Muscle layer of colon (tissue), 2 donors: ENCODE data around the gene OCLN.
"Not testable (repeated sequence)": the region's sequence is repeated elsewhere in the genome, so short reads cannot be mapped to it uniquely, and the experiment has no call there.

ENCODE experiments used
- H3K27ac ChIP-seq: one replicate; pipeline ENCODE4 v1.7.0; 2013; ENCODE audit warnings: low read depth, mild to moderate bottlenecking, low read length, moderate library complexity
- H3K27me3 ChIP-seq, 2 donors: one replicate each; pipeline ENCODE4 v1.7.0; 2013; ENCODE audit warnings: low read length in 2 of 2, mild to moderate bottlenecking in 2 of 2; ENCODE audit not compliant: insufficient read depth in 2 of 2, control insufficient read depth in 1 of 2
- H3K36me3 ChIP-seq: one replicate; pipeline ENCODE4 v1.7.0; 2013; ENCODE audit warnings: mild to moderate bottlenecking, low read length; ENCODE audit not compliant: insufficient read depth
- H3K4me1 ChIP-seq: one replicate; pipeline ENCODE4 v1.7.0; 2013; ENCODE audit warnings: mild to moderate bottlenecking, low read length; ENCODE audit not compliant: insufficient read depth
- H3K4me3 ChIP-seq, 2 donors: one replicate each; pipeline ENCODE4 v1.7.0; 2013; ENCODE audit warnings: low read length in 2 of 2, low read depth in 1 of 2, mild to moderate bottlenecking in 1 of 2, moderate library complexity in 1 of 2
- H3K9ac ChIP-seq: one replicate; pipeline ENCODE4 v1.7.0; 2013; ENCODE audit warnings: low read length
- H3K9me3 ChIP-seq: one replicate; pipeline ENCODE4 v1.7.0; 2013; ENCODE audit warnings: mild to moderate bottlenecking, low read length
- donor health status: abdominal sarcoma.
- donor health status: Adenocarcinoma of cecum.

OCLN gene

DNA sequence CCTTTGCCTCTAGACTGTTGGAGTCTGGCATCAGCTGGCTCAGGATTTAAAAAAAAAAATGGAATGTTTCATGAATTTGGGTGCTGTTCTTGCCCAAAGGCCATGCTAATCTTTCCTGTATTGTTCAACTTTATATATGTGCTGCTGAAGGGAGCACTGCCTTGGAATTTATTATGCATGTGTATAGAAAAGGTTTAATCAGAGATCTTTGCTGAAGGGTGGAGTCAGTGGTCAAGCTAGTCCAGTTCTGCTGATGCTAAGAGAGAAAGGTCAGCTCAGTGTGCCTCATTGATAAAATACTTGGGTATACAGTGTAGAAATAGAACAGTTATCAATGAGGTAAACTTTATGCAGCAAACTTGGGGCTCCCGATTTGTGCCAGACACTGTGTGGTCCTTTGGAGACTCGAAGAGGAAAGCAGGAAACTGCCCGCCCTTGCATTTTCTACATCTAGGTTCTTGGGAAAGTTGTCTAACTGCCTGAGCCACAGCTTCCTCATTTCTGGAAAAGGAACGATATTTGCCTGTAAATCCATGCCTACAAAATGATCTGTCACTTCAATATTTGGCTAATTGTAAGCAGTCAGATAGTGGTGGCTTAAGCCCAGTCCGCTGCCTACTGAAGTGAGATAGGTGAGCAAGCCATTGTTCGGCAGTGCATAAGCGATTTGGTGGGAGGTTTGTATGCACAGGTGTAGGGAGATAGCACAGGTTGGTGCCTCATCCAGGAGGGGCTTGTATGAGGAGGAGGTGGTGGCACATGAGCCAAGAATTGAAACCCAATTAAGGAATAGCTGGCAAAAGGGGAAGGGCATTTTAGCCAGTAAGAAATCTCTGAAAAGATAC lies 38.2 kb downstream of the OCLN start:
- no peaks in the 10 kb centered on the region for H3K36me3 ChIP-seq
- no peak overlapping the region for H3K9ac ChIP-seq
- H3K4me3 ChIP-seq = no peak overlapping the region
- no peaks in the 10 kb centered on the region for H3K9me3 ChIP-seq
- H3K27ac ChIP-seq = no peak overlapping the region
- no peaks in the 10 kb centered on the region for H3K27me3 ChIP-seq
- no peaks in the 10 kb centered on the region for H3K4me1 ChIP-seq

DNA sequence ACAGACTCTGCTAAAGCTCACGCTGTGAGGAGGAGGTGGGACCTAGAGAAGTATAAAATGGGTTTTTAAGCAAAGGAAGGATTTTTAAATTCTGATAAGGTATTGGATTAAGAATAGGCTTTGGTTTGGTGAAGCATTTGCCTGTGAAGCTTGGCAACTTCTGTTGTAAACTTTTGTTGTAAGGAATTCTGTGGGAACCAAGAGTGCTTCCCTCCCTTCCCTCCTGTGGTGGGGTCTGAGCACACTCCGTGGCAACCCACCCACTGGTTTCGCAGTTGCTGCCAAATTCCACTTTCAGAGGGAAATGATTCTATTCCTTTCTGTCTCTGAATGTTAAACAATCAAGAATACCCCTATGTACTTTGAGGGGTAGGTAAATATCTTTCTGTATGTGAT lies 38.8 kb downstream of the OCLN start:
- no peaks in the 10 kb centered on the region for H3K36me3 ChIP-seq
- no peak overlapping the region for H3K4me3 ChIP-seq
- H3K4me1 ChIP-seq = no peaks in the 10 kb centered on the region
- H3K27ac ChIP-seq = no peak overlapping the region
- no peaks in the 10 kb centered on the region for H3K9me3 ChIP-seq
- no peaks in the 10 kb centered on the region for H3K27me3 ChIP-seq
- no peak overlapping the region for H3K9ac ChIP-seq

DNA sequence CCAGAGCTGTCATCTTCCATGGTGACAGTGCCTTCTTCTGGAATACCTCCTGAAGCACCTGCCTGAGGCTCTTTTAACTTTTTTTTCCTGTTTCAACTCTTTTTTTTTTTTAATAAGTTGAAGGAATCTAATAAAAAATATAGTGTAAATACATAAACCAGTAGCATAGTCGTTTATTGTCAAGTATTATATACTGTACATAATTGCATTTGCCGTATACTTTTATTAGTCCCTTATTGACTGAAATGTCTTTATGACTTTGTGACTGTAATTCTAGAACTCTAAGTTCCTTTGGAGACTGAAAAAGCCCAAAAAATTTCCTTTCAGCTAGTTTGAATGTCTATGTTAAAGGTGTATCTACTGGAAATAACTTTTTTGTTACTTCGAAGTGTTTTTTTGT lies 45.3 kb downstream of the OCLN start:
- H3K4me1 ChIP-seq, H3K9ac ChIP-seq, H3K27me3 ChIP-seq, H3K27ac ChIP-seq, H3K36me3 ChIP-seq, H3K9me3 ChIP-seq, H3K4me3 ChIP-seq: not testable (repeated sequence)

DNA sequence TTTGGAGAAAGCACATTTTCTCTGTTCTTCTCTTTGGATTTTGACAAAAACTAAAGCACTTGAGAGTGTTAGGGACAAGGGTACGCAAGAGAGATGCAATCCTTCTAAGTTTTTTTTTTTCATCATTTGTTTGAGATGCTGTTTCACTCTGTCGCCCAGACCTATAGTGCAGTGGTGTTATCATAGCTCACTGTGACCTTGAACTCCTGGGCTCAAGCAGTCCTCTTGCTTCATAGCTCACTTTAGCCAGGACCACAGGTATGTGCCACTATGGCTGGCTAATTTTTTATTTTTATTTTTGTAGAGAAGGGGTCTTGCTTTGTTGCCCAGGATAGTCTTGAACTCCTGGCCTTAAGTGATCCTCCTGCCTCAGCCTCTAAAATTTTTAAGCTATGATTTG lies 46.1 kb downstream of the OCLN start:
- H3K9ac ChIP-seq, H3K36me3 ChIP-seq, H3K9me3 ChIP-seq, H3K4me3 ChIP-seq, H3K4me1 ChIP-seq, H3K27me3 ChIP-seq, H3K27ac ChIP-seq: not testable (repeated sequence)

DNA sequence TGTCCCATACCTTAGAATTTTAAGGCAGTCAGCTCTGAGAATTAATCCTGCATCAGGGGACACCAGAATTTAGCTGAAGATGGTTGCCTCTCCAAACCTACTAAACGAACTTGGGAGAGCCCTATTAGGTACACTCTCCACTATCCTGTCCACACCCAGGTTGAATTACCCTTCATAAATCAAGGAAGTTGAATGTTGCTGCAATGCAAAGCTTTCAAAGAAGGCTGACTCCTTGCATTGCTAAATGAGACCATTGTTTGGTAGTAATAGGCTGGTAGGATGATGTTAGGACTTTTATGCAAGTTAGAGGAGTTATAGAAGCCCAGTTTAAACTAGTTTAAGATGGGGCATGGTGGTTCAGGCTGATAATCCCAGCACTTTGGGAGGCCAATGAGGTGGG lies 48.8 kb downstream of the OCLN start:
- not testable (repeated sequence) for H3K9ac ChIP-seq, H3K36me3 ChIP-seq, H3K9me3 ChIP-seq, H3K4me1 ChIP-seq, H3K27ac ChIP-seq, H3K27me3 ChIP-seq, H3K4me3 ChIP-seq

DNA sequence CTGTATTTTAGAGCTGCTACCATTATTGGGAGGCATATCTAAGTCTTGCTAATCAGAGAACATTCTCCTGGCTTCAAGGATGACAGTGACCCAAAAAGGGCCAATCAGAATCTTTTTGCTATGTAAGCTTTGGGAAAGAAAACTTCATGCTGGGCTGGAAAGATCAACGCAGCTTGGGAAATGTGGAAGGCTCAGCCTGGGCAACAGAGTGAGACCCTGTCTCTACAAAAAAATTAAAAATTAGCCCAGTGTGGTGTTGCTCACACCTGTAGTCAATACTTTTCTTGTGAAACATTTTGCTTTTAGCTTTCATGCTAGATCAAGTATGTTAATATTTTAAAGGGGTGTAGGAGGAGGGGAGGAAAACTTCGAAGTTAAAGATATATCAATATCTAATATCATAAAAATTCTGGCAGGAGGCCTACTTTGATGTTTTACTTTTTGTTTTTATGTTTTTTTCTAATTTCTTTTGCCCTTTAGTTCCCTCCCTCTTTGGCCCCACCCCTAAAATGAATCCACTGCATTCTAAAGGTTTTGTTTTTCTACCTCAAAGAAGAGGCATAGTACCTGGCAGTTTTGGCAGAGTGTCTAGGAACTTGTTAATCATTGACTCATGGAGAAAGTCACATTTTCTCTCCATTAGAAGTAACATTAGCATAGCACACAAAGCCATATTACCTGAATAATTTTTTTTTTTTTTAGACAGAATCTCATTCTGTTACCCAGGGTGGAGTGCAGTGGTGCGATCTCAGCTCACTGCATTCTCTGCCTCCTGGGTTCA lies 50.4 kb downstream of the OCLN start:
- not testable (repeated sequence) for H3K9ac ChIP-seq, H3K4me1 ChIP-seq, H3K36me3 ChIP-seq, H3K4me3 ChIP-seq, H3K9me3 ChIP-seq, H3K27ac ChIP-seq, H3K27me3 ChIP-seq

DNA sequence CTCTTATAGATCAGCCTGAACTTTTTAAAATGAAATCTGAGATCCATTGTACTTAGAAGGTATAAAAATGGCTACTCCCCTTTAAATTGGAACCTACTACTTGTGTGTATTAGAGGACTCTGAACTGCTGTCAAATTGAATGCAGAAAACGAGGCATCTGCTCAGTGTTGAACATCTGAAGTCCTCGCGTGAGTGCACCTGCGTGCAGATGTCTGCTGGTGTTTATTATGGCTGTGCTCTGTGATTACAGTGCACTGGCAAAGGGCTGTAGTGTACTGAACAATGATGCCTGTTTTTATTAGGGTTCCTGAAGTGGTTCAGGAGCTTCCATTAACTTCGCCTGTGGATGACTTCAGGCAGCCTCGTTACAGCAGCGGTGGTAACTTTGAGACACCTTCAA lies 52.0 kb downstream of the OCLN start:
- H3K27ac ChIP-seq, H3K27me3 ChIP-seq, H3K36me3 ChIP-seq, H3K4me1 ChIP-seq, H3K9me3 ChIP-seq, H3K9ac ChIP-seq, H3K4me3 ChIP-seq: not testable (repeated sequence)

DNA sequence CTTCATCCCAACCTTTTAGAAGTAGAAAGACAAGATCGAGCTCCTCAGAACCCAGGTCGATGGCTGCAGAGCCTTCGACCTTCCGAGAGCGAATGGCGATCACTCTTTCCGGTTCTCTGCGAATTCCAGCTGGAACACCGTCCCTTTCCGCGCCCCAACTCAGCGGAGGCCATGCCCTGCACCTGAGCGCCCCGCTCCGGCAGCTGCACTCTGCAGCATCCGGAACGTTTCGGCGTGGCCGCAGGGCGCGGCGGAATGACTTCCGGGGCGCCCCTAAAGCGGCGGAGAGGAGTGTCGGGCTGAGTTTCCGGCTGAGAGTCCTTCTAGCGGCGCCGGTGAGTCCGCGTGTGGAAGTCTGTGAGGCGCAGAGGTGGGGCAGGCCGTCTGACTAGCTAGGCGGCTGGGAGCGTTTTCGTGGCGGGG lies 67.3 kb downstream of the OCLN start, which contains the start of gene GTF2H2C:
Gene GTF2H2C (plus strand): TSS at position 284 of the 423 bp plus-strand sequence. CDS start 4,942 bp downstream, outside the sequence.
- not testable (repeated sequence) for H3K9ac ChIP-seq, H3K27ac ChIP-seq

DNA sequence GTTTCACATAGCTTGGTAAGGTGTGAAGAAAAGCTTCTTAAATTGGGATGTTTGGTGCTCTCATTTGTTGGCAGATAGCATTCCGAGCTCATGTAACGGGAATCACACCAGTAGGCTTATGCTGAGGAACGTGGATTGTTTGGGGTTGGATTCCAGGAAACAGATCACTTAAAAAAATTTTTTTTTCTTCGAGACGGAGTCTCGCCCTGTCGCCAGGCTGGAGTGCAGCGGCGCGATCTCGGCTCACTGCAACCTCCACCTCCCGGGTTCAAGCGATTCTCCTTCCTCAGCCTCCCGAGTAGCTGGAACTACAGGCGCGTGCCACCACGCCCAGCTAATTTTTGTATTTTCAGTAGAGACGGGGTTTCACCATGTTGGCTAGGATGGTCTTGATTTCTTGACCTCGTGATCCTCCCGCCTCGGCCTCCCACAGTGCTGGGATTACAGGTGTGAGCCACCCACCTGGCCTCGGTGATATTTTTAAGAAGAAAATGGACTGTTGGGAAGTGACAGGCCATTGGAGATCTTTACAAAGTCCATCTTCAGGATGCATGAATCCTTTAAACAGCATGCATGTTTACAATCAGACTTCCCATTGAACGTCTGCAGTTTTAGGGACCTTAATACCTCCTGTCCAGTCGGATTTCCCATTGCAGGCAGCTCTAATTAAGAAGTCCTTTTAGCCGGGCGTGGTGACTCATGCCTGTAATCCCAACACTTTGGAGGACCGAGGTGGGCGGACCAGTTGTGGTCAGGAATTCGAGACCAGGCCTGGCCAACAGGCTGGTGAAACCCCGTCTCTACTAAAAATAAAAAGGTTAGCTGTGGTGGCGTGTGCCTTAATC lies 68.2 kb downstream of the OCLN start:
- not testable (repeated sequence) for H3K36me3 ChIP-seq, H3K27ac ChIP-seq, H3K4me3 ChIP-seq

More for the DNA sequence above, 67.3 kb downstream of the OCLN start, which contains the start of gene GTF2H2C:
- not testable (repeated sequence) for H3K36me3 ChIP-seq, H3K4me1 ChIP-seq, H3K9me3 ChIP-seq, H3K27me3 ChIP-seq
- peak within 1 kb of the TSS in 1 of 2 donors; percentile 43 for H3K4me3 ChIP-seq

DNA sequence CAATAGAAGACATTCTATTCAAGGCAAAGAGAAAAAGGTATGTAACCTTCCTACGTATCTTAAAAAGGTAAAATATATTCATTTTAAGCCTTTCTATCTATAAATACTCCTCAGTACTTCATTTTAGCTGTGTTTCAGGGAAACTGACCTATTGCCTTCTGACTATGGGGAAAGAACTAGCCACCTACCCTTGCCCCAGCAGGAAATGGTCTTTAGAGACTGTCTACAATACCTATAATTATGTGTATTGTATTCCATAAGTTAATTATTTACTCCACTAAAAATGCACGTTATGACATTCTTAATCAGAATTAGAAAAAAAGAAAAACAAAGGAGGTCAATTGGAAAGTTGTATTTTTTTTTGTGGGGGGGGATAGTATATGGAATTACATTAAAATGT lies 73.6 kb downstream of the OCLN start:
- not testable (repeated sequence) for H3K27me3 ChIP-seq, H3K9me3 ChIP-seq, H3K27ac ChIP-seq, H3K4me3 ChIP-seq, H3K36me3 ChIP-seq, H3K4me1 ChIP-seq, H3K9ac ChIP-seq

More for the DNA sequence above, 68.2 kb downstream of the OCLN start:
- not testable (repeated sequence) for H3K27me3 ChIP-seq, H3K9ac ChIP-seq, H3K4me1 ChIP-seq, H3K9me3 ChIP-seq

DNA sequence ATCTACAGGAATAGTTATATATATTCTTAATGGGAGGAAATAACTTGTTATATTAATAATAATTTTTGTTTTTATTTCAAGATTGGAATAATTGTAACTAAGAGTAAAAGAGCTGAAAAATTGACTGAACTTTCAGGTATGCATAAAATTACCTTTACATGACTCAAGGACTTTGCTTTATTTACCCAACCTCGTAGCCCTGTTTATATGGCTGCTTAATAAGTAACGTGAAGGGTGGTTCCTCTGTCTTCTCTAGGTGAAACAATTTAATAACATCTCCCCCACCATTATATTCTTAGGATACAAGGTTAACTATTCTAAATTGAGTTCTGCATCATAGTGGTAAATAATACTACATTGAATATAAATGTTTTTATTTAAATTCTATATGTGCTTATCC lies 75.5 kb downstream of the OCLN start:
- H3K36me3 ChIP-seq, H3K9me3 ChIP-seq, H3K27me3 ChIP-seq, H3K4me1 ChIP-seq, H3K4me3 ChIP-seq, H3K27ac ChIP-seq, H3K9ac ChIP-seq: not testable (repeated sequence)
